Natural killer cell (primary cell): Measurements from ENCODE around the gene SLC25A33. TPM values are rescaled to one million over a fixed set of nuclear protein-coding genes. Genes with fewer than 3 reads are reported as not detected.
A peak's percentile ranks its signal among the peaks of the same experiment; 100 is the strongest.

Source experiments
- ATAC-seq, 3 donors: fragments of 150-1000 bp in 2 of 3; fragments of 200-7000 bp in 1 of 3; cut with Tn5 transposase; 1 replicate in 1 of 3; 2 replicates in 2 of 3; pipeline ENCODE4 v1.10.0; 2021; ENCODE audit warnings: mild to moderate bottlenecking in 2 of 3, moderate library complexity in 2 of 3
- DNase-seq, 2 donors: peaks; one replicate each; pipeline versions ENCODE4 v3.0.0 to v3.0.0-alpha.2; 2013 to 2021; ENCODE audit warnings: mixed read lengths in 1 of 2
- H3K27ac ChIP-seq: one replicate; pipeline ENCODE4 v1.5.1; 2013; ENCODE audit warnings: mild to moderate bottlenecking, low read length
- H3K27me3 ChIP-seq: one replicate; pipeline ENCODE4 v1.6.1; 2013; ENCODE audit warnings: low read length; ENCODE audit not compliant: control insufficient read depth, insufficient read depth
- H3K36me3 ChIP-seq: one replicate; pipeline ENCODE4 v1.6.1; 2013; ENCODE audit warnings: low read length; ENCODE audit not compliant: control insufficient read depth, insufficient read depth
- H3K4me1 ChIP-seq: one replicate; pipeline ENCODE4 v1.6.1; 2013; ENCODE audit warnings: low read length; ENCODE audit not compliant: control insufficient read depth, insufficient read depth
- H3K4me3 ChIP-seq: one replicate; pipeline ENCODE4 v1.5.1; 2013; ENCODE audit warnings: low read length
- H3K9me3 ChIP-seq: one replicate; pipeline ENCODE4 v1.6.1; 2013; ENCODE audit warnings: low read length; ENCODE audit not compliant: control insufficient read depth, insufficient read depth
- H3K27ac Mint-ChIP-seq, 2 donors: one replicate each; pipeline ENCODE4 v1.8.0; 2022; ENCODE audit warnings: mild to moderate bottlenecking in 2 of 2, mixed read lengths in 2 of 2, moderate library complexity in 1 of 2
- H3K27me3 Mint-ChIP-seq, 2 donors: one replicate each; pipeline ENCODE4 v1.8.0; 2022; ENCODE audit warnings: low read depth in 2 of 2, mixed read lengths in 2 of 2
- H3K36me3 Mint-ChIP-seq: one replicate; pipeline ENCODE4 v1.8.0; 2022; ENCODE audit warnings: mixed read lengths
- H3K4me1 Mint-ChIP-seq, 2 donors: one replicate each; pipeline ENCODE4 v1.8.0; 2022; ENCODE audit warnings: mixed read lengths in 2 of 2
- H3K4me3 Mint-ChIP-seq: one replicate; pipeline ENCODE4 v1.8.0; 2022; ENCODE audit warnings: mild to moderate bottlenecking, moderate library complexity, mixed read lengths
- H3K9me3 Mint-ChIP-seq, 2 donors: one replicate each; pipeline ENCODE4 v1.8.0; 2022; ENCODE audit warnings: mixed read lengths in 2 of 2
- CTCF ChIP-seq: fragments of 200-600 bp; IDR thresholded peaks from one replicate; pipeline ENCODE4 v1.8.0; 2022; ENCODE audit warnings: antibody characterized with exemption
- WGBS: methylation state at CpG from one replicate; pipeline ENCODE4 v1.1.7; 2013; ENCODE audit warnings: missing lambda C conversion rate; ENCODE audit not compliant: insufficient coverage; 5-methylcytosine and 5-hydroxymethylcytosine counted together
- intact Hi-C: fragments of 100-400 bp; cut with micrococcal nuclease; formaldehyde crosslinking; loops from one replicate; pipeline ENCODE4 v1.14.2; 2022
- total RNA-seq, 4 donors: library from RNA; stranded (reverse); fragments of 120-200 nt in 1 of 4; gene quantifications; one replicate each; pipeline versions ENCODE4 v1.2.3 to v1.2.4, GENCODE V29; 2013 to 2022

The SLC25A33 gene
- total RNA-seq, 3 donors from 2014 or later (not counting 1 experiment from before 2014, with no cell fraction given): 7.0 to 9.0 (median 7.6) TPM

GRCh38 chr1:9588551-9589143 is 49.4 kb downstream of the SLC25A33 start, which contains the start of gene TMEM201:
TSS of gene TMEM201 (plus strand) at chr1:9588911. CDS start at chr1:9588931, 20 bp downstream.
- H3K4me3 Mint-ChIP-seq: peak within 1 kb of the TSS; percentile 82
- no peaks in the 10 kb centered on the region for H3K9me3 Mint-ChIP-seq
- H3K4me3 ChIP-seq: peak within 1 kb of the TSS; percentile 52
- H3K27ac Mint-ChIP-seq: peak within 1 kb of the TSS; percentile 48 to 50
- no peaks in the 10 kb centered on the region for H3K36me3 ChIP-seq
- H3K27me3 Mint-ChIP-seq: no peaks in the 10 kb centered on the region
- TF ChIP-seq CTCF: peak; percentile 80
- intact Hi-C loops: loop anchor here (1.0 to 5.0 kb wide), 2 partner anchors 49 to 234 kb away; partner anchors contain the start of genes CLSTN1 and SLC25A33
- no peak within 1 kb of the TSS for H3K27ac ChIP-seq
- H3K27me3 ChIP-seq: no peaks in the 10 kb centered on the region
- DNase-seq: peak; percentile 96 to 97
- H3K4me1 ChIP-seq: peaks cover 41% of the 10 kb centered on the region
- no peaks in the 10 kb centered on the region for H3K36me3 Mint-ChIP-seq
- no peaks in the 10 kb centered on the region for H3K9me3 ChIP-seq
- under 1% methylated on average over 94 of the region's 94 CpGs for WGBS
- ATAC-seq: peak; percentile 92 to 98 (median 95)
- peaks cover 8 to 31% of the 10 kb centered on the region in 2 donors for H3K4me1 Mint-ChIP-seq

GRCh38 chr1:9589144-9589718 is 50.0 kb downstream of the SLC25A33 start:
- peak in 2 of 3 donors; percentile 3 to 6 for ATAC-seq
- intact Hi-C loops: loop anchor here (5.0 kb wide), 1 partner anchor 233 kb away; the partner anchor contains the start of gene CLSTN1
- H3K9me3 Mint-ChIP-seq: no peaks in the 10 kb centered on the region
- Histone ChIP-seq H3K36me3 (no peaks in the 10 kb centered on the region), H3K4me3 (peak overlapping the region; percentile 52), H3K9me3 (no peaks in the 10 kb centered on the region), H3K4me1 (peaks cover 45% of the 10 kb centered on the region), H3K27me3 (no peaks in the 10 kb centered on the region), H3K27ac (no peak overlapping the region)
- H3K27me3 Mint-ChIP-seq: no peaks in the 10 kb centered on the region
- no peaks in the 10 kb centered on the region for H3K36me3 Mint-ChIP-seq
- WGBS: under 1% methylated on average over 63 of the region's 63 CpGs
- H3K27ac Mint-ChIP-seq: peak overlapping the region; percentile 23 to 29
- DNase-seq: peak; percentile 30 to 70
- no peak for TF ChIP-seq CTCF
- H3K4me3 Mint-ChIP-seq: peak overlapping the region; percentile 82
- H3K4me1 Mint-ChIP-seq: peaks cover 8 to 31% of the 10 kb centered on the region in 2 donors

GRCh38 chr1:9589719-9590157 is 50.5 kb downstream of the SLC25A33 start:
- Histone ChIP-seq H3K9me3 (no peaks in the 10 kb centered on the region), H3K27me3 (no peaks in the 10 kb centered on the region), H3K27ac (no peak overlapping the region), H3K4me3 (peak overlapping the region; percentile 52), H3K36me3 (no peaks in the 10 kb centered on the region), H3K4me1 (peaks cover 45% of the 10 kb centered on the region)
- H3K9me3 Mint-ChIP-seq: no peaks in the 10 kb centered on the region
- H3K27ac Mint-ChIP-seq: peak overlapping the region; percentile 23 to 29
- no peaks in the 10 kb centered on the region for H3K27me3 Mint-ChIP-seq
- DNase-seq (no peak), ATAC-seq (no peak)
- peaks cover 8 to 31% of the 10 kb centered on the region in 2 donors for H3K4me1 Mint-ChIP-seq
- H3K4me3 Mint-ChIP-seq: peak overlapping the region; percentile 82
- TF ChIP-seq CTCF: no peak
- H3K36me3 Mint-ChIP-seq: no peaks in the 10 kb centered on the region
- intact Hi-C loops: loop anchor here (5.0 kb wide), 1 partner anchor 233 kb away; the partner anchor contains the start of gene CLSTN1
- WGBS: 26% methylated on average over 6 of the region's 6 CpGs
